Gastroesophageal sphincter (tissue), 4 donors: ENCODE data around the gene FRMPD4. TPM values are rescaled to one million over a fixed set of nuclear protein-coding genes. Genes with fewer than 3 reads are reported as not detected.

Experiments
- ATAC-seq: fragments of 150-250 bp; one replicate; pipeline ENCODE4 v1.9.1; 2016; ENCODE audit warnings: mild to moderate bottlenecking, moderate library complexity
- H3K27ac ChIP-seq, 4 donors: fragments of 200-600 bp; sonication (generic) in 3 of 4; 1 replicate in 3 of 4; 2 replicates in 1 of 4; pipeline ENCODE4 v1.5.1; 2016 to 2019
- H3K27me3 ChIP-seq: fragments of 200-600 bp; sonication (generic); one replicate; pipeline ENCODE4 v1.5.1; 2019
- H3K36me3 ChIP-seq, 2 donors: fragments of 200-600 bp; sonication (generic); one replicate each; pipeline ENCODE4 v1.5.1; 2019; ENCODE audit warnings: control low read depth in 1 of 2
- H3K4me1 ChIP-seq, 3 donors: fragments of 200-600 bp; sonication (generic); 1 replicate in 2 of 3; 2 replicates in 1 of 3; pipeline ENCODE4 v1.5.1; 2016 to 2019; ENCODE audit warnings: control low read depth in 2 of 3
- H3K4me3 ChIP-seq, 2 donors: fragments of 200-600 bp; sonication (generic); one replicate each; pipeline ENCODE4 v1.5.1; 2019; ENCODE audit warnings: mild to moderate bottlenecking in 1 of 2, moderate library complexity in 1 of 2
- H3K9me3 ChIP-seq, 3 donors: fragments of 200-600 bp; sonication (generic); one replicate each; pipeline ENCODE4 v1.5.1; 2017 to 2019; ENCODE audit warnings: control low read depth in 2 of 3
- CTCF ChIP-seq, 4 experiments: fragments of 200-600 bp in 2 of 4; fragments of 450-650 bp in 2 of 4; sonication (generic) in 1 of 4; IDR thresholded peaks; one replicate each; pipeline ENCODE4 v1.5.1; 2017 to 2019; ENCODE audit warnings: antibody characterized with exemption in 4 of 4, mild to moderate bottlenecking in 2 of 4, moderate library complexity in 2 of 4
- EP300 ChIP-seq: sonication (generic); formaldehyde crosslinking; IDR thresholded peaks from one replicate; pipeline ENCODE4 v1.6.1; 2017; ENCODE audit warnings: antibody characterized with exemption, mild to moderate bottlenecking
- POLR2A ChIP-seq, 2 donors: fragments of 450-650 bp; IDR thresholded peaks; one replicate each; pipeline ENCODE4 v1.6.1; 2017; ENCODE audit warnings: antibody characterized with exemption in 2 of 2, mild to moderate bottlenecking in 2 of 2, moderate library complexity in 1 of 2
- POLR2AphosphoS5 ChIP-seq: sonication (generic); formaldehyde crosslinking; IDR thresholded peaks from one replicate; pipeline ENCODE4 v1.6.1; 2017; ENCODE audit warnings: antibody characterized with exemption
- WGBS, 2 donors: methylation state at CpG; one replicate each; pipeline ENCODE4 v1.1.5; 2018; ENCODE audit warnings: low coverage in 1 of 2; 5-methylcytosine and 5-hydroxymethylcytosine counted together
- total RNA-seq, 4 donors: library from RNA; depleted of rRNA; stranded (reverse); fragments of >200 nt; gene quantifications; one replicate each; pipeline ENCODE4 v1.1.0, GENCODE V29; 2016

FRMPD4 gene
- total RNA-seq, 4 donors from 2014 or later: 0.31 to 2.1 (median 1.3) TPM; not detected in 1

DNA sequence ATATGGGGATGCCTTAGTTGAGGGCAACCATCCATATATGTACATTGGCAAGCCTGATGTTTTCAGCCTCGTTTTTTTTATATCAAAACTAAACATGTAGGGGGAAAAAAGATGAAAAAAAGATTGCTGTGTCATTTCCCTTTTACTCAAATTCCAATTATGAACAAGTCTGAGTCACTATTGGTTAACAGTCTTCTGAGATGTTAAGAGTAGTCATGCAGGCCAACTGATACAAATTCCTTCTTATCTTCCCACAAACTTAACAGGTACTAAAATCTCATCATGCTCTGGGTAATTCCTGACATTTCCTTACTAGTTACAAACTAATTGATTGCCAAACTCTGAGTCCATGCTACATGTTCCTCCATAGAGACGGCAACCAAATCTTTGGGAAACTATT is 222.1 kb downstream of the FRMPD4 start:
- H3K9me3 ChIP-seq: no peaks in the 10 kb centered on the region
- no peak overlapping the region for H3K4me3 ChIP-seq
- ATAC-seq: no peak
- H3K27me3 ChIP-seq: no peaks in the 10 kb centered on the region
- WGBS, 2 donors: 45 to 50% methylated on average over 2 of the region's 2 CpGs
- no peak for TF ChIP-seq CTCF (IDR thresholded peaks at IDR 0.05)
- TF ChIP-seq POLR2A (IDR thresholded peaks at IDR 0.05): no peak
- TF ChIP-seq POLR2AphosphoS5: no peak
- TF ChIP-seq EP300: no peak
- H3K27ac ChIP-seq: no peak overlapping the region
- no peaks in the 10 kb centered on the region for H3K4me1 ChIP-seq
- no peaks in the 10 kb centered on the region for H3K36me3 ChIP-seq

- Histone ChIP-seq H3K9me3 (no peaks in the 10 kb centered on the region), H3K4me3 (no peak overlapping the region), H3K4me1 (no peaks in the 10 kb centered on the region), H3K36me3 (no peaks in the 10 kb centered on the region), H3K27ac (no peak overlapping the region), H3K27me3 (no peaks in the 10 kb centered on the region)
- no peak for ATAC-seq
- TF ChIP-seq POLR2AphosphoS5 (no peak), POLR2A (IDR thresholded peaks at IDR 0.05) (no peak), CTCF (IDR thresholded peaks at IDR 0.05) (no peak), EP300 (no peak)
Observed at GRCh38 chrX:12360986-12361598, 222.8 kb downstream of the FRMPD4 start.

GRCh38 chrX:12363216-12363615 is 224.9 kb downstream of the FRMPD4 start:
- WGBS, 2 donors: 73% methylated on average over 2 of the region's 2 CpGs; no CpG with 5 or more reads in 1 of the 2 donors
- H3K9me3 ChIP-seq: no peaks in the 10 kb centered on the region
- no peak overlapping the region for H3K4me3 ChIP-seq
- no peak for ATAC-seq
- H3K4me1 ChIP-seq: no peaks in the 10 kb centered on the region
- no peaks in the 10 kb centered on the region for H3K27me3 ChIP-seq
- no peak for TF ChIP-seq POLR2AphosphoS5
- no peaks in the 10 kb centered on the region for H3K36me3 ChIP-seq
- H3K27ac ChIP-seq: no peak overlapping the region

- TF ChIP-seq EP300 (no peak), POLR2AphosphoS5 (no peak), POLR2A (IDR thresholded peaks at IDR 0.05) (no peak), CTCF (IDR thresholded peaks at IDR 0.05) (no peak)
- Histone ChIP-seq H3K36me3 (no peaks in the 10 kb centered on the region), H3K27ac (no peak overlapping the region), H3K4me3 (no peak overlapping the region), H3K4me1 (no peaks in the 10 kb centered on the region), H3K27me3 (no peaks in the 10 kb centered on the region), H3K9me3 (no peaks in the 10 kb centered on the region)
- ATAC-seq: no peak
- 80% methylated on average over 1 of the region's 2 CpGs; no CpG with 5 or more reads in 1 of the 2 donors for WGBS, 2 donors
Observed at GRCh38 chrX:12366440-12366839, 228.2 kb downstream of the FRMPD4 start.

- WGBS, 2 donors: 84% methylated on average over 3 of the region's 11 CpGs; no CpG with 5 or more reads in 1 of the 2 donors
- no peak for TF ChIP-seq POLR2A (IDR thresholded peaks at IDR 0.05)
- TF ChIP-seq POLR2AphosphoS5: no peak
- no peak for TF ChIP-seq EP300
- no peak for TF ChIP-seq CTCF (IDR thresholded peaks at IDR 0.05)
- Histone ChIP-seq H3K36me3 (no peaks in the 10 kb centered on the region), H3K27me3 (no peaks in the 10 kb centered on the region), H3K27ac (no peak overlapping the region), H3K9me3 (no peaks in the 10 kb centered on the region), H3K4me1 (no peaks in the 10 kb centered on the region), H3K4me3 (no peak overlapping the region)
- no peak for ATAC-seq
Observed at GRCh38 chrX:12367254-12367653, 229.0 kb downstream of the FRMPD4 start.
